GM12878 (cell line): ENCODE data around the gene LATS2. TPM values are rescaled to one million over a fixed set of nuclear protein-coding genes. Genes with fewer than 3 reads are reported as not detected.

Source experiments
- CEBPZ ChIP-seq: fragments of 150-350 bp; IDR thresholded peaks from 2 replicates; pipeline ENCODE4 v1.6.1; 2016; ENCODE audit warnings: low read depth, low read length
- CREB1 ChIP-seq: IDR thresholded peaks from 2 replicates; pipeline ENCODE4 v1.6.1; 2012; ENCODE audit warnings: low read depth, mild to moderate bottlenecking, inconsistent platforms
- IKZF1 ChIP-seq: fragments of 450-650 bp; conservative IDR thresholded peaks from 2 replicates; pipeline ENCODE4 v1.6.1; 2017; ENCODE audit warnings: antibody characterized with exemption, mild to moderate bottlenecking
- KDM1A ChIP-seq: fragments of 200-600 bp; sonication (generic); IDR thresholded peaks from 2 replicates; pipeline ENCODE4 v1.6.1; 2016; ENCODE audit warnings: borderline replicate concordance
- NR2F1 ChIP-seq: fragments of 450-650 bp; conservative IDR thresholded peaks from 2 replicates; pipeline ENCODE4 v1.6.1; 2017; ENCODE audit warnings: mild to moderate bottlenecking
- PBX3 ChIP-seq: IDR thresholded peaks from 2 replicates; pipeline ENCODE4 v1.6.1; 2011; ENCODE audit warnings: mild to moderate bottlenecking, low read depth, low read length, moderate library complexity; ENCODE audit not compliant: insufficient replicate concordance
- POLR2AphosphoS2 ChIP-seq: IDR thresholded peaks from 2 replicates; pipeline ENCODE4 v1.6.1; 2011; ENCODE audit warnings: low read depth, mild to moderate bottlenecking, low read length, improper control_type of control experiment, moderate library complexity
- SMAD5 ChIP-seq: IDR thresholded peaks from 2 replicates; pipeline ENCODE4 v1.6.1; 2016; ENCODE audit warnings: antibody characterized with exemption, low read depth
- SP1 ChIP-seq: IDR thresholded peaks from one replicate; pipeline ENCODE4 v1.6.1; 2011; ENCODE audit warnings: low read depth, low read length
- SPI1 ChIP-seq: IDR thresholded peaks from 2 replicates; pipeline ENCODE4 v1.6.1; 2011; ENCODE audit warnings: low read depth, mild to moderate bottlenecking, low read length, moderate library complexity, borderline replicate concordance; ENCODE audit not compliant: insufficient read depth
- polyA plus RNA-seq, 11 experiments: library from polyadenylated mRNA; depleted of rRNA in 4 of 11; unstranded in 6 of 11; stranded (reverse) in 5 of 11; fragments of >200 nt; fragmentation: Nextera tagmentation in 4 of 11; fragmentation: Illumina TruSeq in 1 of 11; extraction: Ambion mirVana in 4 of 11; extraction: Trizol in 1 of 11; gene quantifications; 1 replicate in 1 of 11; 2 replicates in 10 of 11; pipeline versions ENCODE4 v1.2.1 to v1.2.3, GENCODE V29; 2011 to 2016; ENCODE audit warnings: inconsistent platforms in 2 of 11, missing spikeins in 2 of 11, low read depth in 1 of 11
- total RNA-seq, 4 experiments: library from RNA; depleted of rRNA in 3 of 4; stranded (reverse); fragments of >200 nt in 3 of 4; fragmentation: Illumina TruSeq in 1 of 4; extraction: Trizol in 1 of 4; gene quantifications; 2 replicates each; pipeline versions ENCODE4 v1.2.1 to v1.2.3, GENCODE V29; 2013 to 2021
- TF ChIP-seq, protein P1 (sequence below): IDR thresholded peaks from 2 replicates; pipeline ENCODE4 v1.6.1; 2011; ENCODE audit warnings: low read depth, mild to moderate bottlenecking, low read length, moderate library complexity, borderline replicate concordance; ENCODE audit errors: extremely low read depth

LATS2 gene
- total and polyA plus RNA-seq, 10 of the 15 experiments (the other 5 are each of a cell fraction or from before 2014, with no cell fraction given) = 0.90 to 7.8 (median 2.0) TPM

DNA sequence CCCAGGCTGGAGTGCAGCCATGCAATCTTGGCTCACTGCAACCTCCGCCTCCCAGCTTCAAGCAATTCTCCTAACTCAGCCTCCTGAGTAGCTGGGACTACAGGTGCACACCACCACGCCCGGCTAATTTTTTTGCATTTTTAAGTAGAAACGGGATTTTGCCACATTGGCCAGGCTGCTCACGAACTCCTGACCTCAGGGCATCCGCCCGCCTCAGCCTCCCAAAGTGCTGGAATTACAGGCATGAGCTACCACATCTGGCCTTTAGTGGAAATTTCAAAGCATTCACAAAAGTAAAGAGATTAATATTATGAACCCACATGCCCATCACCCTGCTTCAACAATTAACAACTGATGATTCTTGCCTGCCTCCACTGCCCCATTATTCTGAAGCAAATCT lies 20.5 kb upstream of the LATS2 start (continued):
- TF ChIP-seq SPI1 = no peak
- no peak for TF ChIP-seq CEBPZ
- no peak for TF ChIP-seq KDM1A
- TF ChIP-seq IKZF1 = no peak
- TF ChIP-seq SP1 = no peak
- no peak for TF ChIP-seq SMAD5
- TF ChIP-seq, protein P1, sequence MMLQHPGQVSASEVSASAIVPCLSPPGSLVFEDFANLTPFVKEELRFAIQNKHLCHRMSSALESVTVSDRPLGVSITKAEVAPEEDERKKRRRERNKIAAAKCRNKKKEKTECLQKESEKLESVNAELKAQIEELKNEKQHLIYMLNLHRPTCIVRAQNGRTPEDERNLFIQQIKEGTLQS = no peak
- no peak for TF ChIP-seq PBX3
- no peak for TF ChIP-seq POLR2AphosphoS2
- TF ChIP-seq NR2F1 = no peak
- no peak for TF ChIP-seq CREB1
